Central memory CD8-positive, alpha-beta T cell (primary cell): ENCODE measurements around the gene ERC2.
"Not testable (repeated sequence)": the region's sequence is repeated elsewhere in the genome, so short reads cannot be mapped to it uniquely, and the experiment has no call there.

Source experiments
- ATAC-seq: fragments of 150-1000 bp; cut with Tn5 transposase; replicated peaks from 2 replicates; pipeline ENCODE4 v1.10.0; 2022; ENCODE audit warnings: mild to moderate bottlenecking, moderate FRiP score, moderate number of reproducible peaks; ENCODE audit not compliant: poor library complexity, severe bottlenecking; ENCODE audit errors: extremely low read depth
- DNase-seq, 2 donors: peaks; one replicate each; pipeline ENCODE4 v3.0.0; 2021; ENCODE audit warnings: low spot score in 2 of 2
- H3K27ac Mint-ChIP-seq: one replicate; pipeline ENCODE4 v1.8.0; 2022; ENCODE audit warnings: low read depth, mild to moderate bottlenecking, moderate library complexity, mixed read lengths
- H3K27me3 Mint-ChIP-seq: one replicate; pipeline ENCODE4 v1.8.0; 2022; ENCODE audit warnings: mixed read lengths
- H3K36me3 Mint-ChIP-seq: one replicate; pipeline ENCODE4 v1.8.0; 2022; ENCODE audit warnings: mild to moderate bottlenecking, moderate library complexity, mixed read lengths; ENCODE audit not compliant: insufficient read depth
- H3K4me1 Mint-ChIP-seq: one replicate; pipeline ENCODE4 v1.8.0; 2022; ENCODE audit warnings: mixed read lengths
- H3K4me3 Mint-ChIP-seq: one replicate; pipeline ENCODE4 v1.8.0; 2022; ENCODE audit warnings: mild to moderate bottlenecking, moderate library complexity, mixed read lengths
- H3K9me3 Mint-ChIP-seq: one replicate; pipeline ENCODE4 v1.8.0; 2022; ENCODE audit warnings: mixed read lengths

The ERC2 gene

GRCh38 chr3:56291244-56291680, 177.0 kb downstream of the ERC2 start:
- peaks cover 1% of the 10 kb centered on the region for H3K36me3 Mint-ChIP-seq
- DNase-seq (no peak), ATAC-seq (no peak)
- no peak overlapping the region for H3K4me3 Mint-ChIP-seq
- peaks cover 26% of the 10 kb centered on the region for H3K27me3 Mint-ChIP-seq
- no peaks in the 10 kb centered on the region for H3K4me1 Mint-ChIP-seq
- H3K9me3 Mint-ChIP-seq, result no peaks in the 10 kb centered on the region
- H3K27ac Mint-ChIP-seq, result no peak overlapping the region

GRCh38 chr3:56290374-56290773, 177.9 kb downstream of the ERC2 start:
- no peak for DNase-seq
- Mint-ChIP-seq H3K27me3 (peaks cover 17% of the 10 kb centered on the region), H3K4me3 (no peak overlapping the region), H3K27ac (no peak overlapping the region), H3K9me3 (no peaks in the 10 kb centered on the region), H3K36me3 (peaks cover 1% of the 10 kb centered on the region), H3K4me1 (no peaks in the 10 kb centered on the region)
- no peak for ATAC-seq

- DNase-seq (no peak), ATAC-seq (no peak)
- no peak overlapping the region for H3K27ac Mint-ChIP-seq
- H3K36me3 Mint-ChIP-seq, result peaks cover 1% of the 10 kb centered on the region
- H3K4me3 Mint-ChIP-seq, result no peak overlapping the region
- H3K27me3 Mint-ChIP-seq, result peaks cover 24% of the 10 kb centered on the region
- H3K9me3 Mint-ChIP-seq, result no peaks in the 10 kb centered on the region
- H3K4me1 Mint-ChIP-seq, result no peaks in the 10 kb centered on the region
These were observed 180.0 kb downstream of the ERC2 start for GRCh38 chr3:56288258-56288657.

DNA sequence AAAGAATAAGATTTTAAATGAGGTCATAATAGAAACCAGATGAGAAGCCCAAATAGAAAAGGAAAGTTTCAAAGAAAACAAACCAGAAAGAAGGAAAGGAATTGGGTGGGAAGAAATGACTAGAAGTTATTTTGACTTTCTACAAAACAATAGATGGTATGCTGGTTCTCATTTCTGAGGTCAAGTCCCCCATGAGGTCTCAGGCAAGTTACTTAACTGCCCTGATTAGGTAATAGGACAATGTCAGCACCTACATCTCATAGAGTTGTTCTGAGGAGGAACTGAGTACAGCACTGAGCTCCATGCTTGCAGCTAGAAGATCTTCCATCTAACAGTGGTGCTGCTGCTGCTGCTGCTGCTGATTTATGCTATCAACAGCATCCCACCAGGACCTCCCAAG, 185.9 kb downstream of the ERC2 start:
- no peak overlapping the region for H3K27ac Mint-ChIP-seq
- DNase-seq, result no peak
- H3K36me3 Mint-ChIP-seq, result no peaks in the 10 kb centered on the region
- H3K9me3 Mint-ChIP-seq, result peaks cover 7% of the 10 kb centered on the region
- peaks cover 32% of the 10 kb centered on the region for H3K27me3 Mint-ChIP-seq
- H3K4me1 Mint-ChIP-seq, result no peaks in the 10 kb centered on the region
- ATAC-seq, result no peak
- no peak overlapping the region for H3K4me3 Mint-ChIP-seq

- ATAC-seq, result no peak
- no peak for DNase-seq
- H3K4me1 Mint-ChIP-seq, result no peaks in the 10 kb centered on the region
- H3K4me3 Mint-ChIP-seq, result no peak overlapping the region
- H3K9me3 Mint-ChIP-seq, result peaks cover 7% of the 10 kb centered on the region
- no peaks in the 10 kb centered on the region for H3K36me3 Mint-ChIP-seq
- peaks cover 32% of the 10 kb centered on the region for H3K27me3 Mint-ChIP-seq
- H3K27ac Mint-ChIP-seq, result no peak overlapping the region
These were observed 191.0 kb downstream of the ERC2 start for GRCh38 chr3:56277236-56277635.

DNA sequence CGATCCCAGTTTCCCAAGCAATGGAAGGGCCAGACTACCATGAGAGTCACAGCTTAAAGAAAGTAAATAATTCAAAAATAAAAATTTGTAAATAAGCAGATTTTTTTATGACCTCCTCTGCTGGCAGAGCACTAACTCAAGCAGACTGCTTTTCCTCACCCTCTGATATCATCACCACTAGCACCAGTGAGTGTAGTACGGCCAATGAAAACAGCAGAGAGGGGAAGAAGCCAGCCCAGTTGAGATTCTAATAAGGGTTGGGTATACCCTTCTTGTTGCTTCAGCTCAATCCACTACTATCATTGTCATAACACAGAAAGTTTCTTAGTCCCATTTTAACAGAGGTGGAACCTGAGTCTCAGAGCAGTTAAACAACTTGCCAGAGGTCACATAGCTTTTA, 193.1 kb downstream of the ERC2 start:
- DNase-seq (no peak), ATAC-seq (no peak)
- Mint-ChIP-seq H3K27ac (no peak overlapping the region), H3K9me3 (peaks cover 7% of the 10 kb centered on the region), H3K4me1 (no peaks in the 10 kb centered on the region), H3K36me3 (no peaks in the 10 kb centered on the region), H3K4me3 (no peak overlapping the region), H3K27me3 (peaks cover 29% of the 10 kb centered on the region)

DNA sequence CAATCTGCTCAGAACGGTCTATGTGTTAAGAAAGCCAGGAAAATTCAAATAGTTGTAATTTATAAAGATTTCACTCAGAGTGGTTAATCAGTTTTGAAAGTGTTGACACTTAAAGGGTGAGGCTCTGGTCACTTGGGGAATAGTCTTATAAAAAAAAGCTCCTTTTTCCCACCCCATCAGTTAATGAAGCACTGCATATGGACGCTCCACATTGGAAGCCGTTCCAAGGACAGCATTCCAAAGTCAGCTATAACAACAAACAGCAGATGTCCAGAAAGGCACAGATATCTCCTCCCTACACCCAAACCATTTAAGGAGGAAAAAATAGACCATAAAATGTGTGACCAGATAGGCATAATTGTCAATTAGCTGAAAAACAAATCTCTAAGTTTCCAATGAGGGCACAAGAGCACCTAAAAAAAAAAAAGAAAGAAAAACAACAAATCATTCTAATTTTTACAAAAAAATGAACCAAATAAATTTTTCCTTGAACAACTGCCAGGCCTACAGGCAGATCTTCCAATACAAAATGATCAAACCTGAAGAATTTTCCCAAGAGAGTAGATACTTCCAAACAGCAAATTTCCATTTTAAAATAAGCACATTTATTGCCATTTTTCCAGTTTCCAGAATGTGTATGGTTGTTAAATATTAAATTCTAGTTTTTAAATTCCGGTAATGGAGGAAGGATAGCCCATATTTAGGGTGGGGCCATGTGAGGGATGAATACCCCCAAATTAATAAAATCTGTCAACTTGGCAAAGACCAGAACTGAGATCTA, 198.3 kb downstream of the ERC2 start:
- Mint-ChIP-seq H3K9me3 (no peaks in the 10 kb centered on the region), H3K4me3 (no peak overlapping the region), H3K4me1 (no peaks in the 10 kb centered on the region), H3K27ac (no peak overlapping the region), H3K27me3 (peaks cover 10% of the 10 kb centered on the region), H3K36me3 (peaks cover 4% of the 10 kb centered on the region)
- DNase-seq (no peak), ATAC-seq (no peak)

DNA sequence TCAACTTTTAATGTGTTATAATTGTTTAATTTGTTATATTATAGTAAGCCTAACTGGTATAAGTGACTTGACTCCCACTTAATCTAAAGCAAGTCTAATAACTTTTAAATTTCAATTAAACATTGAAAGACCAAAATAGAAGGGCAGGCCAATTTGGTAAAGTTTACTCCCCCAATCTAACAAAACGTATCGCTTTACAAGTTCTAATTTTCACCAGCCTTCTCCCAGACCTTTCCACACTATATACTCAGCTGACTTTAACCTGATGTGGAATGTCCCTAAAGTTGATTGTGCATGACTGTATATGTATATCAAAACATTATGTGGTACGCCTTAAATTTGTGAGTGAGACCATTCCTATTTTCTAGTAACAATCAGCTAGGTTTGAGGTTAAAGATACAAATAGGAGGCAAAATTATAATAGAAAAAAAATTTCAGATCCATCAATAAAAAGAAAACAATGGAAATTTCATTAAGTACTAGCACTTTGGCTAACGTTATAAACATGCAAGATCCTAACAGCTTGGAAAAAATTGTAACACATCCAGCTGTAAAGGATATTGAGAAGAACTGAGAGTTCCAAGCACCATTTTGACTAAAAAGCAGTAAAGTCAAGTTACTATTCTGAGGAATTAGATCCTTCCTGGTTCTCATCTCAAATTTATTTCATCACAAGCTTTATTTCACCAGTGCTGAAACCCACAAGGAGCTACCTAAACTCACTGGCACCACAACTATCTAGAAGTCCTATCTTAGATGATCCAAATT, 199.5 kb downstream of the ERC2 start:
- no peak for ATAC-seq
- no peak for DNase-seq
- no peaks in the 10 kb centered on the region for H3K4me1 Mint-ChIP-seq
- H3K4me3 Mint-ChIP-seq, result no peak overlapping the region
- H3K36me3 Mint-ChIP-seq, result peaks cover 4% of the 10 kb centered on the region
- H3K9me3 Mint-ChIP-seq, result no peaks in the 10 kb centered on the region
- peaks cover 10% of the 10 kb centered on the region for H3K27me3 Mint-ChIP-seq
- H3K27ac Mint-ChIP-seq, result no peak overlapping the region

DNA sequence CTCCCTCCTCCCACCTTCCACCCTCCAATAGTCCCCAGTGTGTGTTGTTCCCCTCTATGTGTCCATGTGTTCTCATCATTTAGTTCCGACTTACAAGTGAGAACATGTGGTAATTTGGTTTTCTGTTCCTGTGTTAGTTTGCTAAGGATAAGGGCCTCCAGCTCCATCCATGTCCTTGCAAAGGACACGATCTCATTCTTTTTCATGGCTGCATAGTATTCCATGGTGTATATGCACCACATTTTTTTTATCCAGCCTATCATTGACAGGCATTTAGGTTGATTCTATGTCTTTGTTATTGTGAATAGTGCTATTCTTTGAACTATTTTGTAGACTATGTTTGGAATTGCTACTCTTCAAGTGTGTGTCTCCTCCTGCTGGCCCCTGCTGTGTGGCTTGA, 206.4 kb downstream of the ERC2 start:
- ATAC-seq, H3K27ac Mint-ChIP-seq, H3K4me3 Mint-ChIP-seq, H3K9me3 Mint-ChIP-seq, H3K4me1 Mint-ChIP-seq, H3K36me3 Mint-ChIP-seq, DNase-seq: not testable (repeated sequence)
- H3K27me3 Mint-ChIP-seq, result peaks cover 33% of the 10 kb centered on the region

DNA sequence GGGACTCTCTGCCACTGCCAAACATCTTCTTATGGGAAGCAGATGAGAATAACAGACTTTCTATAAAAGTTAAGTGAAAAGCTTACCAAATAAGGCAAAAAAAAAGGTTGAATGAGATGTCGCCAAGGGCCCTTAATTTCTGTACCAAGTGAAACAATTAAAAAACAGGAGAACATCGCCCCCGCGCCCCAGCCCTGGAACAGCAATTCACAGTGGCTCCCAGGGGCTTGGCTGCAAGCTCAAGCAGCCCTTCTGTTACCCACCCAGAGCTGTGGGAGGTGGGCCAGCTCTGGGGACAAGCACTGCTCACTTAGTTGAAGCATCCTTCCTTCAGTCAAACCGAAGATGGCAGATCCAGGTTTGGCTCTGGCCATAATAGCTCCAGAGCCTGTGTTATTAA, 208.0 kb downstream of the ERC2 start:
- no peaks in the 10 kb centered on the region for H3K4me1 Mint-ChIP-seq
- no peaks in the 10 kb centered on the region for H3K36me3 Mint-ChIP-seq
- no peak overlapping the region for H3K27ac Mint-ChIP-seq
- H3K27me3 Mint-ChIP-seq, result peaks cover 36% of the 10 kb centered on the region
- no peak for ATAC-seq
- no peak overlapping the region for H3K4me3 Mint-ChIP-seq
- no peak for DNase-seq
- no peaks in the 10 kb centered on the region for H3K9me3 Mint-ChIP-seq

DNA sequence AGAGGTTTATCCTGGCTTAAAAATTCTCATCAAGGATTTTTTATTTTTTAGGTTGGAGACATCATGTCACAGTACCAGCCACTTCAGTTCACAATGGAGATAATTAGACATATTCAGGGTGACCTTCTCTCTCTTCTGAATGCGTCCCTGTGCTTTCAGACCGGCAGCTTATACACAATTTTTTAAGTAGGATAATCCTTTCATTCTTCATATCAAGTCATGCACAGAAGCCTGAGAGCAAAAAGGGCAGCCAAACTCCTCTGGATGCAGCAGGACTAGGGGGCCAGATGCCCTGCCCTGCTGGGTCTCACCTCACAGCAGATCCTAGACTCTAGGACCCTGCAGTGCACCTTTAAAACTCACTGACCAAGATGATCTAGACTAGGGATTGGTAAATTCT, 210.4 kb downstream of the ERC2 start:
- H3K27me3 Mint-ChIP-seq, result peaks cover 36% of the 10 kb centered on the region
- H3K4me3 Mint-ChIP-seq, result no peak overlapping the region
- no peaks in the 10 kb centered on the region for H3K4me1 Mint-ChIP-seq

GRCh38 chr3:56254835-56255234, 213.4 kb downstream of the ERC2 start:
- H3K27ac Mint-ChIP-seq, result no peak overlapping the region
- no peaks in the 10 kb centered on the region for H3K9me3 Mint-ChIP-seq
- no peak for ATAC-seq
- H3K4me1 Mint-ChIP-seq, result no peaks in the 10 kb centered on the region
- no peak for DNase-seq
- H3K4me3 Mint-ChIP-seq, result no peak overlapping the region
- H3K27me3 Mint-ChIP-seq, result peaks cover 17% of the 10 kb centered on the region
- no peaks in the 10 kb centered on the region for H3K36me3 Mint-ChIP-seq

More for the DNA sequence above, 210.4 kb downstream of the ERC2 start:
- H3K36me3 Mint-ChIP-seq, result no peaks in the 10 kb centered on the region
- DNase-seq, result no peak
- no peak for ATAC-seq
- H3K9me3 Mint-ChIP-seq, result no peaks in the 10 kb centered on the region
- no peak overlapping the region for H3K27ac Mint-ChIP-seq
